ENCODE results near the gene TMEM179. TPM values are rescaled to one million over a fixed set of nuclear protein-coding genes. Genes with fewer than 3 reads are reported as not detected.

TMEM179 gene
- polyA plus RNA-seq, 1 donor from 2014 or later = 20.3 TPM

DNA sequence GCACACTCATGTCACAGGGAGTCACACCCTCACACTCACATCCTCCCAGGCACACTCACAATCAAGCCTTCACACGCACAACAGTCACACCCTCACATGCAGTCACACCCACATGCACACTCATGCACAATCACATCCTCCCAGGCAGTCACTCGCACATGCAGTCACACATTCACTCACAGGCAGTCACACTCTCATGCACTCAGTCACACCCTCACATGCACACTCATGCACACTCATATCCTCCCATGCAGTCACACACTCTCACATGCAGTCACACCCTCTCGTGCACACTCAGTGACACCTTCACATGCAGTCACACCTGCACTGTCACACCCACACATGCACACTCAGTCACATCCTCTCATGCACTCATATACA is 12.3 kb downstream of the TMEM179 start:
- Histone ChIP-seq H3K9me2 (ENCODE audit: insufficient read depth, low read length) (no peaks in the 10 kb centered on the region), H3K36me3 (ENCODE audit: insufficient read depth, low read length) (no peaks in the 10 kb centered on the region), H3F3A (ENCODE audit: insufficient read depth, low read length, poor library complexity, severe bottlenecking) (no peaks in the 10 kb centered on the region), H4K20me1 (ENCODE audit: insufficient read depth) (no peaks in the 10 kb centered on the region), H3K4me2 (ENCODE audit: low read length) (no peak overlapping the region), H2AFZ (ENCODE audit: low read depth, low read length) (no peak overlapping the region), H3K4me3 (ENCODE audit: low read length) (no peak overlapping the region), H3K9ac (ENCODE audit: low read length) (no peak overlapping the region), H3K27me3 (ENCODE audit: insufficient read depth, low read depth, low read length) (no peaks in the 10 kb centered on the region), H3K27ac (ENCODE audit: low read length) (no peak overlapping the region), H3K79me2 (replicated peaks; ENCODE audit: insufficient read depth, low read length) (no peaks in the 10 kb centered on the region), H3K9me3 (ENCODE audit: low read length) (no peaks in the 10 kb centered on the region)
- TF ChIP-seq RAD21 (conservative IDR thresholded peaks at IDR 0.05) (no peak), MXI1 (conservative IDR thresholded peaks at IDR 0.05; ENCODE audit: poor library complexity, severe bottlenecking) (no peak)

DNA sequence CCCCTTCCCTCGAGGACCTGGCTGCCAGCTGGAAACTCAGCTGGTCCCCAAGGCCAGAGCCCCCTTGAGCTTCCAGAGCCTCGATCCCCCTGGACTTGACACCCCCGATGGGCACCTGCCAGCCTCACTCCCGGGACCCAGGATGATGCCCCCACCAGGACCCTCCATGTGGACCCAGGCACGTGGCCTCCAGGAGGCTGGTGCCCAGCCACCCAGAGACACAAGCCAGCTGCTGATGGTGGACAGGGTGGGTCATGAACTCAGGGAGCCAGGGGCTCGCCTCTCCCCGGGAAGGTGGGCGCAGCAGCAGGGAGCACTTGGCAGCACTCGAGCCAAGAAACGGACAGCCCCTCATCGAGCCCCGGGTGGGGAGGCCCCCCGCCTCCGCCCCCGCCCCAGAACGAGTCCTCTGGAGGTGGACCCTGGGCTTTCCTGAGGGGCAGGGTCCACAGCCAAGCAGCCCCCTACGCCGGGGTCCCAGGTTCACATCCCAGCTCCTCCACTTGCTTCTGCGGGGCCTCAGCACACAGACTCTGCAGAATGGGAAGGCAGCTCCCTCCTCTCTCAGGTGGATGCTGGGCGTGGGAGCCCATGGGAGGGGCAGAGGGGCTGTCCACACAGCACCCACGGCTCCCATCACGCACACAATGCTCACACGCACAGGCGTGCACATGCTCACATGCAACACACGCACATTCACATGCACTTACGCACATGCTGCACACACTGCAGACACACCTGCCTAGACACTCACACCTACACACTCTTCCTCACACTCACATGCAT is 12.9 kb downstream of the TMEM179 start:
- H3K27ac ChIP-seq (ENCODE audit: low read length) = no peak overlapping the region
- H3K79me2 ChIP-seq (replicated peaks; ENCODE audit: insufficient read depth, low read length) = no peaks in the 10 kb centered on the region
- H3K36me3 ChIP-seq (ENCODE audit: insufficient read depth, low read length) = no peaks in the 10 kb centered on the region
- TF ChIP-seq EZH2 (IDR thresholded peaks at IDR 0.05; ENCODE audit: borderline replicate concordance, insufficient read depth, low read length, poor library complexity, severe bottlenecking) (no peak), MXI1 (conservative IDR thresholded peaks at IDR 0.05; ENCODE audit: poor library complexity, severe bottlenecking) (no peak), SMC3 (conservative IDR thresholded peaks at IDR 0.05; ENCODE audit: poor library complexity) (no peak), EP300 (conservative IDR thresholded peaks at IDR 0.05; ENCODE audit: poor library complexity, severe bottlenecking) (no peak), POLR2AphosphoS5 (IDR thresholded peaks at IDR 0.05) (no peak), TAF1 (IDR thresholded peaks at IDR 0.05; ENCODE audit: low read depth) (no peak)
- TF ChIP-seq, protein P1, sequence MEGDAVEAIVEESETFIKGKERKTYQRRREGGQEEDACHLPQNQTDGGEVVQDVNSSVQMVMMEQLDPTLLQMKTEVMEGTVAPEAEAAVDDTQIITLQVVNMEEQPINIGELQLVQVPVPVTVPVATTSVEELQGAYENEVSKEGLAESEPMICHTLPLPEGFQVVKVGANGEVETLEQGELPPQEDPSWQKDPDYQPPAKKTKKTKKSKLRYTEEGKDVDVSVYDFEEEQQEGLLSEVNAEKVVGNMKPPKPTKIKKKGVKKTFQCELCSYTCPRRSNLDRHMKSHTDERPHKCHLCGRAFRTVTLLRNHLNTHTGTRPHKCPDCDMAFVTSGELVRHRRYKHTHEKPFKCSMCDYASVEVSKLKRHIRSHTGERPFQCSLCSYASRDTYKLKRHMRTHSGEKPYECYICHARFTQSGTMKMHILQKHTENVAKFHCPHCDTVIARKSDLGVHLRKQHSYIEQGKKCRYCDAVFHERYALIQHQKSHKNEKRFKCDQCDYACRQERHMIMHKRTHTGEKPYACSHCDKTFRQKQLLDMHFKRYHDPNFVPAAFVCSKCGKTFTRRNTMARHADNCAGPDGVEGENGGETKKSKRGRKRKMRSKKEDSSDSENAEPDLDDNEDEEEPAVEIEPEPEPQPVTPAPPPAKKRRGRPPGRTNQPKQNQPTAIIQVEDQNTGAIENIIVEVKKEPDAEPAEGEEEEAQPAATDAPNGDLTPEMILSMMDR (IDR thresholded peaks at IDR 0.05; ENCODE audit: poor library complexity, severe bottlenecking) = no peak
- H3K4me2 ChIP-seq (ENCODE audit: low read length) = no peak overlapping the region
- H3K4me3 ChIP-seq (ENCODE audit: low read length) = no peak overlapping the region
- no peak overlapping the region for H2AFZ ChIP-seq (ENCODE audit: low read depth, low read length)
- H3K9ac ChIP-seq (ENCODE audit: low read length) = no peak overlapping the region
- H3K9me3 ChIP-seq (ENCODE audit: low read length) = no peaks in the 10 kb centered on the region
- H3K9me2 ChIP-seq (ENCODE audit: insufficient read depth, low read length) = no peaks in the 10 kb centered on the region
- no peaks in the 10 kb centered on the region for H3F3A ChIP-seq (ENCODE audit: insufficient read depth, low read length, poor library complexity, severe bottlenecking)
- H4K20me1 ChIP-seq (ENCODE audit: insufficient read depth) = no peaks in the 10 kb centered on the region
- no peaks in the 10 kb centered on the region for H3K27me3 ChIP-seq (ENCODE audit: insufficient read depth, low read depth, low read length)

DNA sequence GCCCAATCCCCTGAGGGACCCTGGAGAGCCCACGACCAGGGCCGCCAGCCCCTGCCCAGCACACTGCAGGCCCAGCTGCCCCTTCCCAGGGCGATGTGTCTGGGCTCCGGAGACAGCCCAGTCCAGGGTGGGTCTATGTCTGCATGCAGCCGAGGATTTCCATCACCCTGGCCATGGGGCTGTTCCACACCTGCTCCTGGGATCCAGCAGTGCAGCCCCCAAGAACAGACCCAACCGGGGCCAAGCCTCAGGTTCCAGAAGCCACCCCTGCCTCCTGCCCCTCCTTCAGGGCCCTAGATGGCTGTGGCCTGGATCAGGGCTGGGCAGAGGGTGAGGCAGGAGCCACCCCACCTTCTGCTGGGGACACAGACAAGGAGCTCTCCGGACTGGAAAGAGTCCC is 13.5 kb downstream of the TMEM179 start:
- Histone ChIP-seq H3K4me2 (ENCODE audit: low read length) (no peak overlapping the region), H3K9ac (ENCODE audit: low read length) (no peak overlapping the region), H3K36me3 (ENCODE audit: insufficient read depth, low read length) (no peaks in the 10 kb centered on the region), H3K79me2 (replicated peaks; ENCODE audit: insufficient read depth, low read length) (no peaks in the 10 kb centered on the region), H2AFZ (ENCODE audit: low read depth, low read length) (no peak overlapping the region), H3K4me3 (ENCODE audit: low read length) (no peak overlapping the region), H3K27me3 (ENCODE audit: insufficient read depth, low read depth, low read length) (no peaks in the 10 kb centered on the region), H3K27ac (ENCODE audit: low read length) (no peak overlapping the region), H3K9me2 (ENCODE audit: insufficient read depth, low read length) (no peaks in the 10 kb centered on the region), H4K20me1 (ENCODE audit: insufficient read depth) (no peaks in the 10 kb centered on the region), H3F3A (ENCODE audit: insufficient read depth, low read length, poor library complexity, severe bottlenecking) (no peaks in the 10 kb centered on the region), H3K9me3 (ENCODE audit: low read length) (no peaks in the 10 kb centered on the region)
- TF ChIP-seq, protein P2, sequence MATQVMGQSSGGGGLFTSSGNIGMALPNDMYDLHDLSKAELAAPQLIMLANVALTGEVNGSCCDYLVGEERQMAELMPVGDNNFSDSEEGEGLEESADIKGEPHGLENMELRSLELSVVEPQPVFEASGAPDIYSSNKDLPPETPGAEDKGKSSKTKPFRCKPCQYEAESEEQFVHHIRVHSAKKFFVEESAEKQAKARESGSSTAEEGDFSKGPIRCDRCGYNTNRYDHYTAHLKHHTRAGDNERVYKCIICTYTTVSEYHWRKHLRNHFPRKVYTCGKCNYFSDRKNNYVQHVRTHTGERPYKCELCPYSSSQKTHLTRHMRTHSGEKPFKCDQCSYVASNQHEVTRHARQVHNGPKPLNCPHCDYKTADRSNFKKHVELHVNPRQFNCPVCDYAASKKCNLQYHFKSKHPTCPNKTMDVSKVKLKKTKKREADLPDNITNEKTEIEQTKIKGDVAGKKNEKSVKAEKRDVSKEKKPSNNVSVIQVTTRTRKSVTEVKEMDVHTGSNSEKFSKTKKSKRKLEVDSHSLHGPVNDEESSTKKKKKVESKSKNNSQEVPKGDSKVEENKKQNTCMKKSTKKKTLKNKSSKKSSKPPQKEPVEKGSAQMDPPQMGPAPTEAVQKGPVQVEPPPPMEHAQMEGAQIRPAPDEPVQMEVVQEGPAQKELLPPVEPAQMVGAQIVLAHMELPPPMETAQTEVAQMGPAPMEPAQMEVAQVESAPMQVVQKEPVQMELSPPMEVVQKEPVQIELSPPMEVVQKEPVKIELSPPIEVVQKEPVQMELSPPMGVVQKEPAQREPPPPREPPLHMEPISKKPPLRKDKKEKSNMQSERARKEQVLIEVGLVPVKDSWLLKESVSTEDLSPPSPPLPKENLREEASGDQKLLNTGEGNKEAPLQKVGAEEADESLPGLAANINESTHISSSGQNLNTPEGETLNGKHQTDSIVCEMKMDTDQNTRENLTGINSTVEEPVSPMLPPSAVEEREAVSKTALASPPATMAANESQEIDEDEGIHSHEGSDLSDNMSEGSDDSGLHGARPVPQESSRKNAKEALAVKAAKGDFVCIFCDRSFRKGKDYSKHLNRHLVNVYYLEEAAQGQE (IDR thresholded peaks at IDR 0.05; ENCODE audit: borderline replicate concordance) = no peak
- TF ChIP-seq POLR2AphosphoS5 (IDR thresholded peaks at IDR 0.05) (no peak), TAF1 (IDR thresholded peaks at IDR 0.05; ENCODE audit: low read depth) (no peak), RAD21 (conservative IDR thresholded peaks at IDR 0.05) (no peak), SMC3 (conservative IDR thresholded peaks at IDR 0.05; ENCODE audit: poor library complexity) (no peak), EP300 (conservative IDR thresholded peaks at IDR 0.05; ENCODE audit: poor library complexity, severe bottlenecking) (no peak), EZH2 (IDR thresholded peaks at IDR 0.05; ENCODE audit: borderline replicate concordance, insufficient read depth, low read length, poor library complexity, severe bottlenecking) (no peak), MXI1 (conservative IDR thresholded peaks at IDR 0.05; ENCODE audit: poor library complexity, severe bottlenecking) (no peak)
- TF ChIP-seq, protein P1 (IDR thresholded peaks at IDR 0.05; ENCODE audit: poor library complexity, severe bottlenecking) = no peak

Measured in neural cell (in vitro differentiated cells).